Activated CD8-positive, alpha-beta T cell treated with anti-CD3 and anti-CD28 coated beads for 36 hours (primary cell): ENCODE data around the gene USP36. TPM values are rescaled to one million over a fixed set of nuclear protein-coding genes. Genes with fewer than 3 reads are reported as not detected.

Source experiments
- ATAC-seq: fragments of 200-7000 bp; cut with Tn5 transposase; one replicate; pipeline ENCODE4 v1.10.0; 2021; ENCODE audit warnings: mild to moderate bottlenecking, moderate library complexity
- CTCF ChIA-PET: fragments of 350-600 bp; sonication (Branson Sonifier 250); formaldehyde crosslinking; loops from one replicate; lab custom pipeline; 2021; ENCODE audit warnings: antibody characterized with exemption; lab: Charles Lee
- POLR2A ChIA-PET: fragments of 350-600 bp; sonication (Branson Sonifier 250); formaldehyde crosslinking; loops from one replicate; lab custom pipeline; 2021; ENCODE audit warnings: antibody characterized with exemption; lab: Charles Lee
- DNase-seq: peaks from one replicate; pipeline ENCODE4 v3.0.0-alpha.2; 2020
- H3K27ac Mint-ChIP-seq: one replicate; pipeline ENCODE4 v1.8.0; 2021; ENCODE audit warnings: mild to moderate bottlenecking, mixed read lengths
- H3K27me3 Mint-ChIP-seq: one replicate; pipeline ENCODE4 v1.8.0; 2021; ENCODE audit warnings: mixed read lengths
- H3K36me3 Mint-ChIP-seq: one replicate; pipeline ENCODE4 v1.8.0; 2021; ENCODE audit warnings: low read depth, mixed read lengths
- H3K4me1 Mint-ChIP-seq: one replicate; pipeline ENCODE4 v1.8.0; 2021; ENCODE audit warnings: low read depth, mixed read lengths
- H3K4me3 Mint-ChIP-seq: one replicate; pipeline ENCODE4 v1.8.0; 2021; ENCODE audit warnings: mild to moderate bottlenecking, moderate library complexity, mixed read lengths
- H3K9me3 Mint-ChIP-seq: one replicate; pipeline ENCODE4 v1.8.0; 2021; ENCODE audit warnings: mixed read lengths
- intact Hi-C: fragments of 100-400 bp; cut with micrococcal nuclease; formaldehyde crosslinking; loops from one replicate; pipeline ENCODE4 v1.10.0; 2022
- total RNA-seq, 2 experiments: library from RNA; stranded (reverse); gene quantifications; one replicate each; pipeline ENCODE4 v1.2.3, GENCODE V29; 2021
- TF ChIP-seq, protein P1 (sequence below): fragments of 200-600 bp; IDR thresholded peaks from one replicate; pipeline ENCODE4 v1.8.0; 2022; ENCODE audit warnings: antibody characterized with exemption, mild to moderate bottlenecking

Gene USP36
- total RNA-seq, 2 experiments from 2014 or later = 86.3 to 93.2 TPM

DNA sequence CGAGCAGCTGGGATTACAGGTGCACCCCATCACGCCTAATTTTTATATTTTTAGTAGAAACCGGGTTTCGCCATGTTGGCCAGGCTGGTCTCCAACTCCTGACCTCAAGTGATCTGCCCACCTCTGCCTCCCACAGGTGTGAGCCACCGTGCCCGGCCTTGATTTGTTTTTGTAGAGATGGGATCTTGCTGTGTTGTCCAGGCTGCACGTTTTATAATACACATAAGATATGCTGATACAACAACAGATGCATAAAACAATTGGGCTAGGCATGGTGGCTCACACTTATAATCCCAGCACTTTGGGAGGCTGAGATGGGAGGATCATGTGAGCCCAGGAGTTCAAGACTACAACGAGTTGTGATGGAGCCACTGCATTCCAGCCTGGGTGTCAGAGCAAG, 6.0 kb downstream of the USP36 start:
- Mint-ChIP-seq H3K36me3 (peaks cover 74% of the 10 kb centered on the region), H3K9me3 (no peaks in the 10 kb centered on the region), H3K27ac (no peak overlapping the region), H3K4me1 (peaks cover 23% of the 10 kb centered on the region), H3K4me3 (no peak overlapping the region), H3K27me3 (no peaks in the 10 kb centered on the region)
- intact Hi-C loops = no loop called here
- TF ChIP-seq, protein P1, sequence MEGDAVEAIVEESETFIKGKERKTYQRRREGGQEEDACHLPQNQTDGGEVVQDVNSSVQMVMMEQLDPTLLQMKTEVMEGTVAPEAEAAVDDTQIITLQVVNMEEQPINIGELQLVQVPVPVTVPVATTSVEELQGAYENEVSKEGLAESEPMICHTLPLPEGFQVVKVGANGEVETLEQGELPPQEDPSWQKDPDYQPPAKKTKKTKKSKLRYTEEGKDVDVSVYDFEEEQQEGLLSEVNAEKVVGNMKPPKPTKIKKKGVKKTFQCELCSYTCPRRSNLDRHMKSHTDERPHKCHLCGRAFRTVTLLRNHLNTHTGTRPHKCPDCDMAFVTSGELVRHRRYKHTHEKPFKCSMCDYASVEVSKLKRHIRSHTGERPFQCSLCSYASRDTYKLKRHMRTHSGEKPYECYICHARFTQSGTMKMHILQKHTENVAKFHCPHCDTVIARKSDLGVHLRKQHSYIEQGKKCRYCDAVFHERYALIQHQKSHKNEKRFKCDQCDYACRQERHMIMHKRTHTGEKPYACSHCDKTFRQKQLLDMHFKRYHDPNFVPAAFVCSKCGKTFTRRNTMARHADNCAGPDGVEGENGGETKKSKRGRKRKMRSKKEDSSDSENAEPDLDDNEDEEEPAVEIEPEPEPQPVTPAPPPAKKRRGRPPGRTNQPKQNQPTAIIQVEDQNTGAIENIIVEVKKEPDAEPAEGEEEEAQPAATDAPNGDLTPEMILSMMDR = no peak
- ChIA-PET POLR2A (interaction anchor here (1.5 to 2.9 kb wide), 2 partner anchors 9 to 12 kb away, joined by 8 to 14 read pairs; no protein-coding TSS in a partner anchor), CTCF (no interaction called here)
- ATAC-seq = no peak
- DNase-seq = no peak

DNA sequence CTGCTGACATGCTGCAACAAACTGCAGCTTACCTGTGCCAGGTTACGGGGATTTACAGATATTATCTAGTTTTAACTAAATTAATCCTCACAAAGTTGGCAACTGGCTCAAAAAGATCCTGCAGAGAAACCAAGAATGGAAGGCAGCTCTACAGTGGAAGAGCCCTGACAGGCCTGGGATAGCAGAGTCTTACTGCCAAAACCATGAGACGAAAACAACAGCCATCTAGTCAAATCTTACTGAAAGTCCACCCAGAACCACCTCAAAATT, 8.1 kb downstream of the USP36 start:
- ChIA-PET POLR2A (interaction anchor here (0.7 to 4.2 kb wide), 3 partner anchors 10 to 32 kb away, joined by 3 to 17 read pairs (median 8); no protein-coding TSS in a partner anchor), CTCF (interaction anchor here (1.7 kb wide), 1 partner anchor 10 kb away, joined by 3 read pairs; no protein-coding TSS in a partner anchor)
- DNase-seq = no peak
- Mint-ChIP-seq H3K9me3 (no peaks in the 10 kb centered on the region), H3K4me1 (peaks cover 12% of the 10 kb centered on the region), H3K27me3 (no peaks in the 10 kb centered on the region), H3K4me3 (no peak overlapping the region), H3K36me3 (peaks cover 67% of the 10 kb centered on the region), H3K27ac (no peak overlapping the region)
- intact Hi-C loops = no loop called here
- no peak for ATAC-seq
- TF ChIP-seq, protein P1 = no peak

DNA sequence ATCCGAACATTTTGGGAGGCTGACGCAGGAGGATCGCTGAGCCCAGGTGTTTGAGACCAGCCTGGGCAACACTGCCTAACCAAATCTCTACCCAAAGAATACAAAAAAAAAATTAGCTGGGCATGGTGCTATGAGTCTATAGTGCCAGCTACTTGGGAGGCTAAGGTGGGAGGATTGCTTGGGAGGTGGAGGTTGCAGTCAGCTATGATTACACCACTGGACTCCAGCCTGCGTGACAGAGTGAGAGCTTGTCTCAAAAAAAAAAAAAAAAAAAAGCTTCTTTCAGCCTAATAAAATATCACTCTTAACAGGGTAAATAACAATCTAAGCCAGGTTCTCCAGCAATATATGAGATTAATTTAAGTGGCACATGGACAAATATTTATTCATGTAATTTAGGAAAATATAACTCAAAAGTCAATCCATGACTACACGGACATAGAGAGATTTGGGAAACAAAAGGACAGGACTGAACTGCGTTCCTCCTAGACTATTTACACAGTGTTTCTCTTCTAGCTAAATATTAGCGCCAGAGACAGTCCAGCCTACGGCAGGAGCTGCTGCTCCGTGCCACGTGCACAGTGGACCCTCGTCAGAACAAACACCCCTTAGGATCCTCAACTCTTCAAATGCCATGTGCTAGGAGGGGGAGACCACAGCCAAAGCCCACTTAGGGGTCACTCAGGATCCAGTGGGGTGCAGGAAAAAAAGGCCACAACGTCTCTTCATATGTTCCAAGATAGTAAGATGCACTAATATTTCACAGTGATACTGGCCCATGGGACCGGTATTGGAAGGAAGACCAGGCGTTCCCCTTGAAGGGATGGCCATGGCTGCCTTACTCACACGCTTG, 8.7 kb downstream of the USP36 start:
- intact Hi-C loops = no loop called here
- POLR2A ChIA-PET = interaction anchor here (0.7 to 4.2 kb wide), 4 partner anchors 9 to 31 kb away, joined by 3 to 17 read pairs (median 6); no protein-coding TSS in a partner anchor
- DNase-seq (no peak), ATAC-seq (no peak)
- H3K4me3 Mint-ChIP-seq = no peak overlapping the region
- TF ChIP-seq, protein P1 = no peak
- CTCF ChIA-PET = interaction anchor here (1.7 kb wide), 1 partner anchor 9 kb away, joined by 3 read pairs; no protein-coding TSS in a partner anchor
- H3K27ac Mint-ChIP-seq = no peak overlapping the region
- no peaks in the 10 kb centered on the region for H3K9me3 Mint-ChIP-seq
- H3K4me1 Mint-ChIP-seq = peaks cover 11% of the 10 kb centered on the region
- peaks cover 68% of the 10 kb centered on the region for H3K36me3 Mint-ChIP-seq
- H3K27me3 Mint-ChIP-seq = no peaks in the 10 kb centered on the region

DNA sequence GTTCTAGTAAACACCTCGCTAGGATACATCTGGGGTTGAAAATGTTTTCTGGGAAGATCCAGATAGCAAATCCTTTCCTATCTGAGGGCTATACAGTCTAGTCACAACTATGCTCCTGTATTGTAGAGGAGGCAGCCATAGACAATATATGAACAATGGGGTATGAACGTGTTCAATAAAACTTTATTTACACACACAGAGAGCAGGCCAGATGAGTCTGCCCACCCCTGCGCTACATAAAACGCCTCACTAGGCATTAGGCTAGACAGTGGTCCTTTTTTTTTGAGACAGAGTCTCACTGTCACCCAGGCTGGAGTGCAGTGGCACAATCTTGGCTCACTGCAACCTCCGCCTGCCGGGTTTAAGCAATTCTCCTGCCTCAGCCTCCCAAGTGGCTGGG, 11.1 kb downstream of the USP36 start:
- Mint-ChIP-seq H3K4me1 (peaks cover 17% of the 10 kb centered on the region), H3K27ac (no peak overlapping the region)
- POLR2A ChIA-PET = interaction anchor here (0.8 to 1.2 kb wide), 2 partner anchors 9 to 10 kb away, joined by 3 to 4 read pairs; no protein-coding TSS in a partner anchor

More for the DNA sequence above, 11.1 kb downstream of the USP36 start:
- no peaks in the 10 kb centered on the region for H3K9me3 Mint-ChIP-seq
- H3K4me3 Mint-ChIP-seq = no peak overlapping the region
- H3K36me3 Mint-ChIP-seq = peaks cover 63% of the 10 kb centered on the region
- ATAC-seq (no peak), DNase-seq (no peak)
- TF ChIP-seq, protein P1 = no peak
- intact Hi-C loops = no loop called here
- no peaks in the 10 kb centered on the region for H3K27me3 Mint-ChIP-seq
- CTCF ChIA-PET = interaction anchor here (0.6 to 1.9 kb wide), 2 partner anchors 10 to 154 kb away, joined by 3 to 9 read pairs; no protein-coding TSS in a partner anchor
